Vagina (tissue), 2 donors: ENCODE data around the gene WNT2B. TPM values are rescaled to one million over a fixed set of nuclear protein-coding genes. Genes with fewer than 3 reads are reported as not detected.

Source experiments
- DNase-seq, 2 donors: peaks; one replicate each; pipeline ENCODE4 v3.0.0-alpha.2; 2017; ENCODE audit errors: extremely low spot score in 2 of 2
- H3K27ac ChIP-seq: fragments of 200-600 bp; sonication (generic); one replicate; pipeline ENCODE4 v1.5.1; 2019
- H3K27me3 ChIP-seq: fragments of 200-600 bp; sonication (generic); one replicate; pipeline ENCODE4 v1.5.1; 2019
- H3K36me3 ChIP-seq, 2 donors: fragments of 200-600 bp; sonication (generic); one replicate each; pipeline ENCODE4 v1.5.1; 2017 to 2019
- H3K4me1 ChIP-seq: fragments of 200-600 bp; sonication (generic); one replicate; pipeline ENCODE4 v1.5.1; 2019
- H3K4me3 ChIP-seq, 2 donors: fragments of 200-600 bp; sonication (generic); 1 replicate in 1 of 2; 2 replicates in 1 of 2; pipeline ENCODE4 v1.5.1; 2016 to 2019
- H3K9me3 ChIP-seq: fragments of 200-600 bp; sonication (generic); one replicate; pipeline ENCODE4 v1.5.1; 2019
- CTCF ChIP-seq, 3 experiments: fragments of 450-650 bp in 2 of 3; fragments of 200-600 bp in 1 of 3; sonication (generic) in 1 of 3; IDR thresholded peaks; one replicate each; pipeline ENCODE4 v1.5.1; 2017 to 2019; ENCODE audit warnings: antibody characterized with exemption in 3 of 3, mild to moderate bottlenecking in 2 of 3, moderate library complexity in 2 of 3
- POLR2A ChIP-seq, 2 donors: fragments of 450-650 bp; IDR thresholded peaks; one replicate each; pipeline ENCODE4 v1.6.1; 2017; ENCODE audit warnings: antibody characterized with exemption in 2 of 2, mild to moderate bottlenecking in 2 of 2, moderate library complexity in 2 of 2
- POLR2AphosphoS5 ChIP-seq, 2 donors: sonication (generic); formaldehyde crosslinking; IDR thresholded peaks; one replicate each; pipeline ENCODE4 v1.9.0; 2017; ENCODE audit warnings: antibody characterized with exemption in 2 of 2, mild to moderate bottlenecking in 2 of 2, low read depth in 1 of 2; ENCODE audit not compliant: insufficient read depth in 1 of 2
- intact Hi-C: fragments of 100-400 bp; cut with DNase I; formaldehyde crosslinking; loops from one replicate; pipeline ENCODE4 v1.15.1; 2023
- total RNA-seq: library from RNA; depleted of rRNA; stranded (reverse); fragments of >200 nt; gene quantifications from one replicate; pipeline ENCODE4 v1.2.3, GENCODE V29; 2016

The WNT2B gene
- total RNA-seq, 1 donor from 2014 or later = 16.0 TPM

DNA sequence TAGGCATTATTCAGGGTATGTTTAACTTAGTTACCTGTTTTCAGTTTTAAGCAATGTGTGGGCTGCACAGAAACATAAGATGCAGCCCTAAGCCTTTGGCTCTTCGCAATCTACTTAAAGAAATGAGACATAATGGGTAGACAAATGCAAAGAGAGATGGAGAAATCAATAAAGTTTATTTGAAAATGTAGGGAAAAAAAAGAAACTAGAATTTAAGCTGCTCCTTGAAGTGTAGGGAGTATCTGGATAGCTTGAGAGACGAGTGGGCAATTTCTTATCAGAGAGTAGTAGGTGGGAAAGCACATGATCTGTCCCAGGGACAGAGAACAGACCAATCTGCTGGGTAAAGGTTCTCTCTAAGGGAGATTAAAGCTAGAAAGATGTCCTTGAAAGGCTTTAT lies 8.9 kb downstream of the WNT2B start:
- no peaks in the 10 kb centered on the region for H3K27me3 ChIP-seq
- DNase-seq = no peak
- H3K9me3 ChIP-seq = no peaks in the 10 kb centered on the region
- H3K36me3 ChIP-seq = peaks cover 0 to 10% of the 10 kb centered on the region in 2 donors
- intact Hi-C loops = no loop called here
- no peak for TF ChIP-seq POLR2A (IDR thresholded peaks at IDR 0.05)
- TF ChIP-seq CTCF (IDR thresholded peaks at IDR 0.05) = no peak
- no peak for TF ChIP-seq POLR2AphosphoS5 (IDR thresholded peaks at IDR 0.05; ENCODE audit: insufficient read depth in 1 of 2, low read depth in 1 of 2)
- no peak overlapping the region for H3K27ac ChIP-seq
- H3K4me1 ChIP-seq = peaks cover 30% of the 10 kb centered on the region
- H3K4me3 ChIP-seq = no peak overlapping the region

GRCh38 chr1:112518186-112518585 lies 9.4 kb downstream of the WNT2B start:
- Histone ChIP-seq H3K4me1 (peaks cover 30% of the 10 kb centered on the region), H3K36me3 (peaks cover 0 to 10% of the 10 kb centered on the region in 2 donors), H3K27me3 (no peaks in the 10 kb centered on the region), H3K4me3 (no peak overlapping the region), H3K9me3 (no peaks in the 10 kb centered on the region), H3K27ac (no peak overlapping the region)
- DNase-seq = no peak
- TF ChIP-seq CTCF (IDR thresholded peaks at IDR 0.05) (no peak), POLR2A (IDR thresholded peaks at IDR 0.05) (no peak), POLR2AphosphoS5 (IDR thresholded peaks at IDR 0.05; ENCODE audit: insufficient read depth in 1 of 2, low read depth in 1 of 2) (no peak)
- intact Hi-C loops = no loop called here

- H3K27ac ChIP-seq = no peak overlapping the region
- peaks cover 25% of the 10 kb centered on the region for H3K4me1 ChIP-seq
- H3K27me3 ChIP-seq = no peaks in the 10 kb centered on the region
- no peak for DNase-seq
- no peaks in the 10 kb centered on the region for H3K9me3 ChIP-seq
- TF ChIP-seq POLR2AphosphoS5 (IDR thresholded peaks at IDR 0.05; ENCODE audit: insufficient read depth in 1 of 2, low read depth in 1 of 2) = no peak
- no peak for TF ChIP-seq POLR2A (IDR thresholded peaks at IDR 0.05)
- TF ChIP-seq CTCF (IDR thresholded peaks at IDR 0.05) = no peak
- peaks cover 0 to 10% of the 10 kb centered on the region in 2 donors for H3K36me3 ChIP-seq
- intact Hi-C loops = no loop called here
- no peak overlapping the region for H3K4me3 ChIP-seq
Observed at GRCh38 chr1:112520166-112520565, 11.4 kb downstream of the WNT2B start.

DNA sequence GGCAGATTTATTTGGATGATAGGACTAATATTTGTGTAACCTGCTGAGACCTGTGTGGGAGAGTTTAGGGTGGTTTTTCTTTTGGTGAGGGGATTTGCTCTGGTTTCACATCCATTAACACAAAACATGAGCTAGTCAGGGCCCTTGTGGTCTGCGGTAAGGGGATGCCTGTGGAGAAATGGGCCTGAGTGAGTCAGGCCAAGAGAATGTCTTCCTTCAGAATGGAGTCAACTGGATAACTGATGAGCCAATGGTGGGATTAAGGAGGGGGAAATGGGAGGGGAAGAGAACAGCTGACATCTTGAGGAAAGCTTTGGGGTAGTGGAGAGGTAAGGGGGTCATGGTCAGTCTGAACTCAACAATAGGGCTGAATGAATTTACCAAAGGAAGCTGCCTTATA lies 13.9 kb downstream of the WNT2B start:
- TF ChIP-seq POLR2A (IDR thresholded peaks at IDR 0.05) = no peak
- no peak for TF ChIP-seq POLR2AphosphoS5 (IDR thresholded peaks at IDR 0.05; ENCODE audit: insufficient read depth in 1 of 2, low read depth in 1 of 2)
- TF ChIP-seq CTCF (IDR thresholded peaks at IDR 0.05) = no peak
- DNase-seq = no peak
- Histone ChIP-seq H3K4me3 (no peak overlapping the region), H3K9me3 (no peaks in the 10 kb centered on the region), H3K27ac (peak overlapping the region; percentile 35), H3K36me3 (peaks cover 0 to 3% of the 10 kb centered on the region in 2 donors), H3K27me3 (no peaks in the 10 kb centered on the region), H3K4me1 (peaks cover 25% of the 10 kb centered on the region)
- intact Hi-C loops = no loop called here

DNA sequence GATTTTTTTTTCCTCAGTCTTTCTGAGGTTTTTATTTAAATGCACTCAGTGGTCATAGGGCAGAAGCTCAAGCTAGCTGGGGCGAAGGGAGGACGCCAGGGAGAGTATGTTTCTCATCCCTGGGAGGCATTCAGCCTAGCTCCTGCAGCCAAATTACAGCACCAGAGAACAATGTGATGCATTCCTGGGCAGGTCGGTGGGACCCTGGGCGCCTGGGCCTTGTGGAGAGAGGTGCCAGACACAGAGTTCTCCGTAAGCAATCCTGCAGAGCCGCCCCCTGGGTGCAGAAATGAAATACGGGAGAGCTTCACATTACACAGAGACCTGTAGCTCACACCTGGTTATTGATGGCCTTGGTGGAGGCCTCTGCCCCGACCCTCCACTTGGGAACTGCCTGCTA lies 15.5 kb downstream of the WNT2B start:
- no peak for DNase-seq
- Histone ChIP-seq H3K27ac (peak overlapping the region; percentile 35), H3K9me3 (no peaks in the 10 kb centered on the region), H3K4me3 (no peak overlapping the region), H3K27me3 (no peaks in the 10 kb centered on the region), H3K4me1 (peaks cover 25% of the 10 kb centered on the region), H3K36me3 (peaks cover 0 to 3% of the 10 kb centered on the region in 2 donors)
- TF ChIP-seq CTCF (IDR thresholded peaks at IDR 0.05) (no peak), POLR2AphosphoS5 (IDR thresholded peaks at IDR 0.05; ENCODE audit: insufficient read depth in 1 of 2, low read depth in 1 of 2) (peak in 1 of 2 donors; percentile 59), POLR2A (IDR thresholded peaks at IDR 0.05) (no peak)
- intact Hi-C loops = no loop called here
